CD4-positive, alpha-beta memory T cell (primary cell): ENCODE data around the gene SND1. TPM values are rescaled to one million over a fixed set of nuclear protein-coding genes. Genes with fewer than 3 reads are reported as not detected.
A peak's percentile ranks its signal among the peaks of the same experiment; 100 is the strongest.

ENCODE experiments used
- CTCF ChIA-PET: fragments of 350-600 bp; sonication (Branson Sonifier 250); formaldehyde crosslinking; loops from one replicate; lab custom pipeline; 2021; ENCODE audit warnings: inconsistent platforms; ENCODE audit not compliant: partially characterized antibody; lab: Charles Lee
- POLR2A ChIA-PET: fragments of 350-600 bp; sonication (Branson Sonifier 250); formaldehyde crosslinking; loops from one replicate; lab custom pipeline; 2021; ENCODE audit not compliant: partially characterized antibody; lab: Charles Lee
- DNase-seq, 5 donors: peaks; one replicate each; pipeline versions ENCODE4 v3.0.0 to v3.0.0-alpha.2; 2020 to 2022; ENCODE audit warnings: mixed read lengths in 1 of 5
- H3K27ac ChIP-seq: one replicate; pipeline ENCODE4 v1.7.0; 2013; ENCODE audit warnings: low read depth, low read length
- H3K27me3 ChIP-seq: 2 replicates; pipeline ENCODE4 v1.7.0; 2013; ENCODE audit warnings: mild to moderate bottlenecking, low read length, moderate library complexity; ENCODE audit not compliant: insufficient read depth
- H3K36me3 ChIP-seq: 2 replicates; pipeline ENCODE4 v1.7.0; 2013; ENCODE audit warnings: mild to moderate bottlenecking, low read length, moderate library complexity; ENCODE audit not compliant: insufficient read depth
- H3K4me1 ChIP-seq: 2 replicates; pipeline ENCODE4 v1.7.0; 2013; ENCODE audit warnings: mild to moderate bottlenecking, low read length, moderate library complexity; ENCODE audit not compliant: insufficient read depth
- H3K4me3 ChIP-seq, 2 donors: one replicate each; pipeline ENCODE4 v1.7.0; 2013; ENCODE audit warnings: low read length in 2 of 2, mild to moderate bottlenecking in 1 of 2
- H3K9me3 ChIP-seq, 2 donors: one replicate each; pipeline ENCODE4 v1.7.0; 2013; ENCODE audit warnings: low read length in 2 of 2, control low read depth in 1 of 2; ENCODE audit not compliant: control insufficient read depth in 1 of 2
- H3K27ac Mint-ChIP-seq, 7 donors: one replicate each; pipeline ENCODE4 v1.8.0; 2020 to 2021; ENCODE audit warnings: mixed read lengths in 7 of 7, mild to moderate bottlenecking in 6 of 7, inconsistent platforms in 3 of 7, moderate library complexity in 3 of 7
- H3K27me3 Mint-ChIP-seq, 2 donors: one replicate each; pipeline ENCODE4 v1.8.0; 2020 to 2021; ENCODE audit warnings: mixed read lengths in 2 of 2
- H3K36me3 Mint-ChIP-seq, 2 donors: one replicate each; pipeline ENCODE4 v1.8.0; 2020 to 2021; ENCODE audit warnings: mixed read lengths in 2 of 2, inconsistent platforms in 1 of 2, mild to moderate bottlenecking in 1 of 2
- H3K4me1 Mint-ChIP-seq, 4 donors: one replicate each; pipeline ENCODE4 v1.8.0; 2020 to 2021; ENCODE audit warnings: mixed read lengths in 4 of 4, mild to moderate bottlenecking in 1 of 4
- H3K4me3 Mint-ChIP-seq, 8 donors: one replicate each; pipeline ENCODE4 v1.8.0; 2020 to 2021; ENCODE audit warnings: mixed read lengths in 8 of 8, mild to moderate bottlenecking in 7 of 8, moderate library complexity in 6 of 8, inconsistent platforms in 3 of 8
- H3K9me3 Mint-ChIP-seq, 8 donors: one replicate each; pipeline ENCODE4 v1.8.0; 2020 to 2021; ENCODE audit warnings: mixed read lengths in 8 of 8, mild to moderate bottlenecking in 5 of 8, inconsistent platforms in 3 of 8, moderate library complexity in 1 of 8
- intact Hi-C: fragments of 100-400 bp; cut with micrococcal nuclease; formaldehyde crosslinking; loops from one replicate; pipeline ENCODE4 v1.15.1; 2023
- polyA plus RNA-seq, 2 donors: library from polyadenylated mRNA; unstranded; fragments of 300-500 nt; fragmentation: Illumina TruSeq; gene quantifications; one replicate each; pipeline ENCODE4 v1.2.3, GENCODE V29; 2021
- total RNA-seq, 2 experiments: library from RNA; stranded (reverse); gene quantifications; one replicate each; pipeline ENCODE4 v1.2.3, GENCODE V29; 2021

Gene SND1
- total and polyA plus RNA-seq, 4 experiments from 2014 or later: 119 to 223 (median 171) TPM

DNA sequence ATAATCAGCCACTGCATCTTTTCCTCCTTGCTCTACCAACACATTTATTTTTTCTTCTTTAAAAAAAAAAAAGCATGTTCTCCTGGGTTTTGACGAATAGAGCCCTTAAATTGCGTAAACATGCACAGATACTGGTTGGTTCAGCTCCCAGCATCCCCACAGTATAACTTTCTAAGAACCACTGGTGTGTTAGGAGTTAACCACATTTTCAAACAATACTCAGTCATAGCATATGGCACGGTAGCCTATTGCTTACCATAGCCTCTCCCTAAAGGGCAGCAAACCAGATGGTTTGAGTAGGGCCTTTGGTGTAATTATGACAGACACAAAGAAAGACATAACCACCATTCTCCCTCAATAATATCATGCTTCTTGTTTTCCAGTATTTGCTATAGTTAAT lies 234.3 kb downstream of the SND1 start:
- Mint-ChIP-seq H3K36me3 (peaks cover 54 to 55% of the 10 kb centered on the region in 2 donors), H3K27ac (no peak overlapping the region), H3K27me3 (no peaks in the 10 kb centered on the region), H3K4me1 (peaks cover 6 to 12% (median 6%) of the 10 kb centered on the region in 4 donors), H3K9me3 (peaks cover 0 to 2% (median 0%) of the 10 kb centered on the region in 8 donors), H3K4me3 (no peak overlapping the region)
- H3K4me3 ChIP-seq: no peak overlapping the region
- CTCF ChIA-PET: no interaction called here
- intact Hi-C loops: no loop called here
- no peaks in the 10 kb centered on the region for H3K27me3 ChIP-seq
- H3K36me3 ChIP-seq: peaks cover 13% of the 10 kb centered on the region
- no peak for DNase-seq
- POLR2A ChIA-PET: no interaction called here
- no peaks in the 10 kb centered on the region for H3K9me3 ChIP-seq
- no peaks in the 10 kb centered on the region for H3K4me1 ChIP-seq
- no peak overlapping the region for H3K27ac ChIP-seq

DNA sequence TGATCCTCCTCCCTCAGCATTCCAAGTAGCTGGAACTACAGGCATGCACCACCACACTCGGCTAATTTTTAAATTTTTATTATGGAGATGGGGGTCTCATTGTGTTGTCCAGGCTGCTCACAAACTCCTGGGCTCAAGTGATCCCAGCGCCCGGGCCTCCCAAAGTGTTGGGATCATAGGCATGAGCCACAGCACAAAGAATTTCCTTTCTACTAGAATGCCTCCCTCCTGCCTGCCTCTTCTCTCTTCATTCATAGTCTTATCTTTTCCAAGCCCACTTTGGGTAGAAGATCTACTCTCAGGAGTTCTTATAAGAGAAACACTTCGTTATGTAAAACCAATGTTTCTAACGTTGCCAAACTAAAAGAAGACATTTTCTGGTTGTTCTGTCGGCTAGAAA lies 235.1 kb downstream of the SND1 start:
- H3K27me3 ChIP-seq: no peaks in the 10 kb centered on the region
- peaks cover 17% of the 10 kb centered on the region for H3K36me3 ChIP-seq
- ChIA-PET POLR2A (no interaction called here), CTCF (interaction anchor here (0.7 kb wide), 1 partner anchor 27 kb away, joined by 3 read pairs; no protein-coding TSS in a partner anchor)
- Mint-ChIP-seq H3K36me3 (peaks cover 63% of the 10 kb centered on the region in 2 donors), H3K27ac (no peak overlapping the region), H3K27me3 (no peaks in the 10 kb centered on the region), H3K9me3 (peaks cover 0 to 2% (median 0%) of the 10 kb centered on the region in 8 donors), H3K4me3 (no peak overlapping the region), H3K4me1 (peaks cover 6 to 10% (median 8%) of the 10 kb centered on the region in 4 donors)
- H3K4me1 ChIP-seq: no peaks in the 10 kb centered on the region
- H3K9me3 ChIP-seq: no peaks in the 10 kb centered on the region
- DNase-seq: no peak
- H3K4me3 ChIP-seq: no peak overlapping the region
- intact Hi-C loops: no loop called here
- H3K27ac ChIP-seq: no peak overlapping the region

DNA sequence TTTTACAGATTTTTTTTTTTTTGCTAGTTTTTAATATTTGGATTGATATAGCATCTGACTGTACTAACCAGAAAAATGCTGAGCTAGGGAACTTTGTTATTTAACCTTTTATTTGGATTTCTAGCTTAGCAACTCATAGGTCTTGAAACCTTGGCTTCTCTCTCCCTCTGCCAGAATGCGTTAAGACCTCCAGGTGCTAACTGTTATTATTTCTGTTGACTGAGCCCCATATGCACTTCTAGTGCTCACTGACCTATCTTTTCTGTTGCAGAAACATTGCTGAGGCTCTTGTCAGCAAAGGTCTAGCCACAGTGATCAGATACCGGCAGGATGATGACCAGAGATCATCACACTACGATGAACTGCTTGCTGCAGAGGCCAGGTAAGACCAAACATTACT lies 235.6 kb downstream of the SND1 start:
- Mint-ChIP-seq H3K4me1 (peaks cover 6 to 10% (median 8%) of the 10 kb centered on the region in 4 donors), H3K9me3 (peaks cover 0 to 2% (median 0%) of the 10 kb centered on the region in 8 donors), H3K27ac (peak overlapping the region in 1 of 7 donors; percentile 24), H3K27me3 (no peaks in the 10 kb centered on the region), H3K4me3 (no peak overlapping the region), H3K36me3 (peaks cover 66 to 67% of the 10 kb centered on the region in 2 donors)
- Histone ChIP-seq H3K4me1 (no peaks in the 10 kb centered on the region), H3K27ac (no peak overlapping the region), H3K4me3 (no peak overlapping the region), H3K9me3 (no peaks in the 10 kb centered on the region), H3K36me3 (peaks cover 19% of the 10 kb centered on the region), H3K27me3 (no peaks in the 10 kb centered on the region)
- no peak for DNase-seq
- ChIA-PET CTCF (no interaction called here), POLR2A (no interaction called here)
- intact Hi-C loops: no loop called here

DNA sequence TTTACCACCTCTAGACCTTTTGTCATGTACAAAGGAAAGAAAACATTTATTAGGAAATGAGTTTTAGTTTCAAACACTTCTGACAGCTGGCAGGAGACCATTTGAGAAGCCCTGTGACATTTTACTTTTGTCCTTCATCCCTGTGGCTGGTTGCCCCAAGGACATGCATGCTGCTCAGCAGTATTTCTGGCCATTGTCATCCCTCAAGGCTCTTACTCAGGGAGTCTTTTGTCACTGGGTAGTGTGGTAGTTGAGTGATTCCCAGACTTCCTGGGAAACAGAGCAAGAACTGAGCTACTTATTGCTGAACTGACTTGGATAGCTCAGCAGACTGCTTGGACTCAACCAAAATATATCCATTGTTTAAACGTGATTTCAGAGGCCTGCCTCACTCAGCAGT lies 236.4 kb downstream of the SND1 start:
- CTCF ChIA-PET: no interaction called here
- Histone ChIP-seq H3K9me3 (no peaks in the 10 kb centered on the region), H3K27ac (no peak overlapping the region), H3K36me3 (peaks cover 19% of the 10 kb centered on the region), H3K4me1 (no peaks in the 10 kb centered on the region), H3K4me3 (no peak overlapping the region), H3K27me3 (no peaks in the 10 kb centered on the region)
- DNase-seq: no peak
- H3K9me3 Mint-ChIP-seq: peaks cover 0 to 2% (median 0%) of the 10 kb centered on the region in 8 donors
- H3K4me3 Mint-ChIP-seq: no peak overlapping the region
- H3K4me1 Mint-ChIP-seq: peaks cover 7 to 11% (median 7%) of the 10 kb centered on the region in 4 donors
- H3K27me3 Mint-ChIP-seq: no peaks in the 10 kb centered on the region
- POLR2A ChIA-PET: no interaction called here
- H3K27ac Mint-ChIP-seq: no peak overlapping the region
- H3K36me3 Mint-ChIP-seq: peaks cover 71 to 73% of the 10 kb centered on the region in 2 donors
- intact Hi-C loops: no loop called here

DNA sequence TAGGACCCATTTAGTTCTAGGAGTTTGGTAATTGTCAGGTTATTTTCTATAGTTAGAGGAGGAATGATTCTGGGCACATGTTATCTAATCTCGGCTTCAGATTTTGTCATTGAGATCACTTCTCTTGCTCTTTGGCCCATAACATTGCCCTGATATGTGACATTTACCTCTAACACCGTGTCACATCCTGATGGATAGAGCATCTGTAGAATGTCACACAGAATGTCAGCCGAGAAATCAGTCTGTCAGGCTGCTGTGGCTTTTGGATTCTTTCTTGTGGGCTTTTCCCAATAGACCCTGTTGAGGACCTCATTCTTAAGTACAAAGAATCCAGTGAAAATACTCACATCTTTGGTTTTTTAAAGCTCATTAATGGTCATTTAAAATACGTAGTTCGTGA lies 236.8 kb downstream of the SND1 start:
- Histone ChIP-seq H3K36me3 (peaks cover 19% of the 10 kb centered on the region), H3K27me3 (no peaks in the 10 kb centered on the region), H3K4me3 (no peak overlapping the region), H3K4me1 (no peaks in the 10 kb centered on the region), H3K27ac (no peak overlapping the region), H3K9me3 (no peaks in the 10 kb centered on the region)
- CTCF ChIA-PET: no interaction called here
- Mint-ChIP-seq H3K4me3 (no peak overlapping the region), H3K9me3 (peaks cover 0 to 2% (median 0%) of the 10 kb centered on the region in 8 donors), H3K4me1 (peaks cover 4 to 11% (median 5%) of the 10 kb centered on the region in 4 donors), H3K27ac (no peak overlapping the region), H3K27me3 (no peaks in the 10 kb centered on the region), H3K36me3 (peaks cover 72 to 74% of the 10 kb centered on the region in 2 donors)
- POLR2A ChIA-PET: no interaction called here
- intact Hi-C loops: no loop called here
- no peak for DNase-seq

DNA sequence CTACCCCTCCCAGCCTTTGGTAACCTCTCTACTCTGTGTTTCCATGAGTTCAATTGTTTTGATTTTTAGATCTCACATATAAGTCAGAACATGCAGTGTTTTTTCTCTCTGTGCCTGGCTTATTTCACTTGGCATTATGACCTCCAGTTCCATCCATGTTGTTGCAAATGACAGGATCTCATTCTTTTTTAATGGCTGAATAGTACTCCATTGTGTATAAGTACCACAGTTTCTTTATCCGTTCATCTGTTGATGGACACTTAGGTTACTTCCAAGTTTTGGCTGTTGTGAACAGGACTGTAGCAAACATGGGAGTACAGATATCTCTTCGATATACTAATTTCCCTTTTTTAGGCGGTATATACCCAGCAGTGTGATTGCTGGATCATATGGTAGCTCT lies 237.7 kb downstream of the SND1 start:
- H3K36me3 ChIP-seq: peaks cover 19% of the 10 kb centered on the region
- Mint-ChIP-seq H3K27me3 (no peaks in the 10 kb centered on the region), H3K36me3 (peaks cover 71 to 72% of the 10 kb centered on the region in 2 donors), H3K9me3 (no peaks in the 10 kb centered on the region), H3K4me3 (no peak overlapping the region), H3K4me1 (peaks cover 1 to 9% (median 4%) of the 10 kb centered on the region in 4 donors), H3K27ac (no peak overlapping the region)
- ChIA-PET CTCF (no interaction called here), POLR2A (no interaction called here)
- no peak for DNase-seq
- no peak overlapping the region for H3K4me3 ChIP-seq
- no peaks in the 10 kb centered on the region for H3K4me1 ChIP-seq
- intact Hi-C loops: no loop called here
- H3K9me3 ChIP-seq: no peaks in the 10 kb centered on the region
- H3K27me3 ChIP-seq: no peaks in the 10 kb centered on the region
- no peak overlapping the region for H3K27ac ChIP-seq

DNA sequence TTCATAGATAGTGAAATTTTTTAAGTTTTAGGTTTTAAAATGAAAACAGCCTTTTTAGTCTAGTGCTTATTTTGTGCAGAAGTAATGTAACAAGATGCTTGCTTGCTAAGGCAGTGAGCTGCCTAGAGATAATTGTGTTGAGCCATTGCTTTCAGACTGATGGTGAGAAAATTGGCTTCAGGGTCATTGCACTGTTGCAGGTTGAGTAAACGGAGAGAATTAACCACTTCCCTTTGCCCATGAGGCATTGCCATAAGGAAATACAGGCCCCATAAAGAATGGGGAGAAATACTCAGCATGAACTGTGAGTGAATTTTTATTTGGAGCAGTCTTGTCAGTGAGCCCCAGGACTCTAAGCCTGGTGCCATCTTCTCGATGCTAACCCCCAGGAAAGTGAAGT lies 238.7 kb downstream of the SND1 start:
- intact Hi-C loops: no loop called here
- Histone ChIP-seq H3K27ac (no peak overlapping the region), H3K27me3 (no peaks in the 10 kb centered on the region), H3K9me3 (no peaks in the 10 kb centered on the region), H3K4me1 (no peaks in the 10 kb centered on the region), H3K4me3 (no peak overlapping the region), H3K36me3 (peaks cover 19% of the 10 kb centered on the region)
- no peaks in the 10 kb centered on the region for H3K9me3 Mint-ChIP-seq
- no peak for DNase-seq
- ChIA-PET CTCF (no interaction called here), POLR2A (no interaction called here)
- H3K4me1 Mint-ChIP-seq: peaks cover 0 to 8% (median 4%) of the 10 kb centered on the region in 4 donors
- no peak overlapping the region for H3K4me3 Mint-ChIP-seq
- no peaks in the 10 kb centered on the region for H3K27me3 Mint-ChIP-seq
- H3K27ac Mint-ChIP-seq: no peak overlapping the region
- peaks cover 67 to 68% of the 10 kb centered on the region in 2 donors for H3K36me3 Mint-ChIP-seq
